AG04450 (cell line): ENCODE data around the gene NOTCH3. TPM values are rescaled to one million over a fixed set of nuclear protein-coding genes. Genes with fewer than 3 reads are reported as not detected.

Experiments used
- CTCF ChIA-PET: fragments of 300-600, 350-600 bp; formaldehyde crosslinking; extraction: SDS; loops from one replicate; lab custom pipeline; 2022; ENCODE audit warnings: antibody characterized with exemption, inconsistent platforms; lab: Charles Lee
- POLR2A ChIA-PET: fragments of 350-600 bp; formaldehyde crosslinking; extraction: SDS; loops from one replicate; lab custom pipeline; 2021; ENCODE audit warnings: antibody characterized with exemption, inconsistent platforms; lab: Yijun Ruan, JAX
- DNase-seq: peaks from one replicate; pipeline ENCODE4 v3.0.0-alpha.2; 2011; ENCODE audit warnings: low read depth, low spot score
- H3K27ac ChIP-seq: one replicate; pipeline ENCODE4 v1.5.1; 2012; ENCODE audit warnings: low read depth, low read length, control low read depth
- H3K27me3 ChIP-seq: one replicate; pipeline ENCODE4 v1.6.0; 2012; ENCODE audit warnings: low read length; ENCODE audit not compliant: control insufficient read depth, insufficient read depth
- H3K4me3 ChIP-seq: 2 replicates; pipeline ENCODE4 v1.5.1; 2011; ENCODE audit warnings: mild to moderate bottlenecking, low read depth, low read length, control low read depth
- H3K9me3 ChIP-seq: 2 replicates; pipeline ENCODE4 v1.5.1; 2012; ENCODE audit warnings: low read length; ENCODE audit not compliant: control insufficient read depth, insufficient read depth
- CTCF ChIP-seq: IDR thresholded peaks from 2 replicates; pipeline ENCODE4 v1.5.1; 2011; ENCODE audit warnings: low read depth, low read length, control low read depth, inconsistent platforms
- polyA plus RNA-seq: library from polyadenylated mRNA; depleted of rRNA; stranded (reverse); fragments of >200 nt; gene quantifications from 2 replicates; pipeline ENCODE4 v1.2.3, GENCODE V29; 2011

NOTCH3 gene
- polyA plus RNA-seq, 1 experiment: 8.8 TPM

DNA sequence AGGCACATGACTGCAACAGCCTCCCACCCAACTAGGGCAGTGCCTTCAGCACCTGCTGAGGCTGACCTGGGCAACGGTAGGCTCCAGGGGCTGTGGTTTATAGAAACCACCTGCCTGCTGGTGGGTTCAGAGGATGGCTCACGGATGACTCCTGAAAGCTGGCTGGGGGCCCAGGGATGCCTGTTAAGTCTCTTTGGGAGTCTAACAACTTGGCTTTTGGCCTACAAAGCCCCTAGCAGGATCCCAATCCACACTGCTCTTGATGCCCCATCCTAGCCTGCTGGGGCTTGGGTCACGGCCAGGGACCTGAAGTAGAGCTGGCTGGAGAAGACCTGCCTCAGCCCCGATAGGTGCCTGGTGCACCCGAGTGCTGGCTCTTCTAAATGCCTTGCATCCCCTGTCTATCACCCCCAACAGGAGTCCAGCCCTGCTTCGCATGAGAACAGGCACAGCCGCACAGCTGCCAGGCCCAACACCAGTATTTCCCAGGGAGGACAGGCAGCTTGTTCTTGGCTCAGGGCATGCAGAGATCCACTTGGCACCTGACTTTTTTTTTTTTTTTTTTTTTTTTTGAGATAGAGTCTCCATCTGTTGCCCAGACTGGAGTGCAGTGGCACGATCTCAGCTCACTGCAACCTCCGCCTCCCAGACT lies 40.6 kb upstream of the NOTCH3 start:
- POLR2A ChIA-PET: no interaction called here
- H3K4me3 ChIP-seq: no peak overlapping the region
- no peaks in the 10 kb centered on the region for H3K9me3 ChIP-seq
- H3K27ac ChIP-seq: no peak overlapping the region
- CTCF ChIA-PET: no interaction called here
- no peak for DNase-seq
- H3K27me3 ChIP-seq: no peaks in the 10 kb centered on the region
- no peak for TF ChIP-seq CTCF

DNA sequence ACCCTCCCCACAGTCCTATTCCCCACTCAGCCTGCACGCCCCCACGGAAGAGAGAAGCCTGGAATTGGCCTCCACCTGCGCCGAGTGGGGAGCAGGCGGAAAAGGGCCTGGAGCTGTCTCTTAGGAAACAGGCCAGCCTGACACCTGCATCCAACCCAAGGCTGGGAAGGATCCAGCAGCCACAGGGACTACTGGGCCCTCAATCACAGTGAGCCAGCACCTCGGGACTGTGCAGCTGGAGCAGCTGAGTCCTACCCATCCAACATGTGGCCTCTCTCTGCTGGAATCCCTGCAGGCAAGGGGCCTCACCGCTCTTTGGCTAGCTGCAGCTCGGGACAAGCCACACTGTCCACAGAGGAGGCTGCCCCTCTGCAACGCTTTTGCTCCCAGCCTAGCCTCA lies 39.7 kb upstream of the NOTCH3 start:
- Histone ChIP-seq H3K27ac (no peak overlapping the region), H3K4me3 (no peak overlapping the region), H3K27me3 (no peaks in the 10 kb centered on the region), H3K9me3 (no peaks in the 10 kb centered on the region)
- no peak for TF ChIP-seq CTCF
- POLR2A ChIA-PET: no interaction called here
- CTCF ChIA-PET: no interaction called here
- no peak for DNase-seq

DNA sequence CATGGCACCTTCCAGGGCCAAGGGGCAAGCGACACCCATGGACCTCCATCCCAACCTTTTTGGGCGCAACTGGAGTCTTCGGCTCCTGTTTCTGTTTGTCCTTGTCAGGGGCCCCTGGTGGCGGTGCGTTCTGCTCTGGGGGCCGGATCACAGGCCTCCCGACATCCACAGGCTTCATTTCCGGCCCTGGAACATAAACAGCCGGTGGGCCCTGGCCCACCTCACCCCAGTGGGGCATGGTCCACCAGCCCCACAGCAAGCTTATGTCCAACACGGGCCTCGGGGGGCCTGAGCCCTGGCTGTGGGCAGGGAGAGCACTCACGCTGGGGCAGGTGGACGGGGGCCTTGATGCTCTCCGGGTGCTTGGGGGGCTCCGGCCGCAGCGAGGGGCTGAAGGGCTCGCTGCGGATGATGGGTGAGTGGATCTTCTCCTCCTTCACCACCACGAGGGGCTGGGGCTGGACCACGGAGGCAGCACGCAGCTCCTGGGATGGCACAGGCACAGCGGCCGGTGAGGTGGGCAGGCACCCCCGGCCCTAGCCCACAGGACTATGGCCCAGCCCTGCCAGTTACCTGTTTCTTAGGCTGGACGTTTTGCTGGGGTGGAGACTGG lies 38.6 kb upstream of the NOTCH3 start:
- no peak for TF ChIP-seq CTCF
- POLR2A ChIA-PET: no interaction called here
- no peaks in the 10 kb centered on the region for H3K9me3 ChIP-seq
- no peaks in the 10 kb centered on the region for H3K27me3 ChIP-seq
- H3K4me3 ChIP-seq: no peak overlapping the region
- CTCF ChIA-PET: no interaction called here
- DNase-seq: no peak
- no peak overlapping the region for H3K27ac ChIP-seq

GRCh38 chr19:15238639-15239155 lies 37.9 kb upstream of the NOTCH3 start:
- Histone ChIP-seq H3K27me3 (no peaks in the 10 kb centered on the region), H3K27ac (no peak overlapping the region), H3K4me3 (no peak overlapping the region), H3K9me3 (no peaks in the 10 kb centered on the region)
- ChIA-PET POLR2A (interaction anchor here (1.1 kb wide), 1 partner anchor 13 kb away, joined by 3 read pairs; no protein-coding TSS in a partner anchor), CTCF (no interaction called here)
- TF ChIP-seq CTCF: no peak
- no peak for DNase-seq
